OCI-LY7 (cell line): ENCODE results near the gene SMIM11. TPM values are rescaled to one million over a fixed set of nuclear protein-coding genes. Genes with fewer than 3 reads are reported as not detected.

ENCODE experiments used
- BruUV-seq: library from RNA; stranded (reverse); fragments of 400-500 nt; replicated peaks from 2 replicates; lab custom pipeline; 2021; lab: Mats Ljungman, UMichigan
- CTCF ChIA-PET: fragments of 300-600 bp; sonication (Branson Sonifier 250); formaldehyde crosslinking; loops from one replicate; lab custom pipeline; 2022; ENCODE audit warnings: antibody characterized with exemption; ENCODE audit not compliant: unreplicated experiment; lab: Charles Lee
- POLR2A ChIA-PET: fragments of 300-600 bp; sonication (Branson Sonifier 250); formaldehyde crosslinking; loops from one replicate; lab custom pipeline; 2022; ENCODE audit warnings: antibody characterized with exemption; lab: Charles Lee
- DNase-seq: peaks from one replicate; pipeline ENCODE4 v3.0.0-alpha.2; 2015; ENCODE audit warnings: low spot score
- H2AFZ ChIP-seq: fragments of 200-600 bp; sonication (generic), shearing (Covaris generic); 2 replicates; pipeline ENCODE4 v1.6.1; 2014; ENCODE audit warnings: mild to moderate bottlenecking, antibody characterized with exemption, low read length, moderate library complexity
- H3K27ac ChIP-seq: fragments of 200-600 bp; sonication (generic); 2 replicates; pipeline ENCODE4 v1.5.1; 2014; ENCODE audit warnings: mixed run types, low read depth, mild to moderate bottlenecking, moderate library complexity, low read length, inconsistent platforms; ENCODE audit not compliant: poor library complexity, severe bottlenecking
- H3K36me3 ChIP-seq: fragments of 200-600 bp; sonication (generic); 2 replicates; pipeline ENCODE4 v1.6.1; 2014; ENCODE audit warnings: mild to moderate bottlenecking, antibody characterized with exemption, low read length, moderate library complexity, mixed read lengths; ENCODE audit not compliant: insufficient read depth
- H3K4me1 ChIP-seq: fragments of 200-600 bp; sonication (generic); 2 replicates; pipeline ENCODE4 v1.5.1; 2014; ENCODE audit warnings: mild to moderate bottlenecking, low read length; ENCODE audit not compliant: insufficient read depth, poor library complexity, severe bottlenecking
- H3K4me2 ChIP-seq: fragments of 200-600 bp; sonication (generic); 2 replicates; pipeline ENCODE4 v1.6.1; 2014; ENCODE audit warnings: mild to moderate bottlenecking, low read length
- H3K4me3 ChIP-seq: fragments of 200-600 bp; sonication (generic); 2 replicates; pipeline ENCODE4 v1.5.1; 2014; ENCODE audit warnings: mild to moderate bottlenecking, low read depth, low read length; ENCODE audit not compliant: poor library complexity, severe bottlenecking
- H3K79me2 ChIP-seq: fragments of 200-600 bp; sonication (generic); 2 replicates; pipeline ENCODE4 v1.6.1; 2016; ENCODE audit warnings: low read depth, mild to moderate bottlenecking, low read length, moderate library complexity, mixed read lengths; ENCODE audit not compliant: insufficient read depth
- H3K9me2 ChIP-seq: fragments of 200-600 bp; sonication (generic); 2 replicates; pipeline ENCODE4 v1.6.1; 2016; ENCODE audit warnings: mild to moderate bottlenecking, low read length, mixed read lengths; ENCODE audit not compliant: insufficient read depth
- H3K9me3 ChIP-seq: fragments of 200-600 bp; sonication (generic); 2 replicates; pipeline ENCODE4 v1.6.1; 2014; ENCODE audit warnings: mild to moderate bottlenecking, mixed run types, low read length, mixed read lengths
- H4K20me1 ChIP-seq: fragments of 200-600 bp; sonication (generic); 2 replicates; pipeline ENCODE4 v1.6.1; 2014; ENCODE audit warnings: mild to moderate bottlenecking, antibody characterized with exemption, low read length, moderate library complexity, mixed read lengths; ENCODE audit not compliant: insufficient read depth
- CTCF ChIP-seq: fragments of 200-600 bp; sonication (generic); conservative IDR thresholded peaks from 2 replicates; pipeline ENCODE4 v1.5.1; 2014; ENCODE audit warnings: mild to moderate bottlenecking, antibody characterized with exemption, low read length, moderate library complexity, mixed read lengths
- EZH2phosphoT487 ChIP-seq: fragments of 200-600 bp; sonication (generic); IDR thresholded peaks from 2 replicates; pipeline ENCODE4 v1.6.1; 2018; ENCODE audit warnings: low read depth, borderline replicate concordance, mild to moderate bottlenecking, mixed run types, antibody characterized with exemption, low read length, moderate library complexity, mixed read lengths
- intact Hi-C: fragments of 100-400 bp; cut with micrococcal nuclease; formaldehyde crosslinking; loops from one replicate; pipeline ENCODE4 v1.10.0; 2022; ENCODE audit not compliant: unreplicated experiment
- total RNA-seq, 2 experiments: library from RNA; depleted of rRNA in 1 of 2; stranded (reverse); fragments of >200 nt in 1 of 2; shearing (Covaris generic) in 1 of 2; gene quantifications; 2 replicates each; pipeline ENCODE4 v1.2.3, GENCODE V29; 2014 to 2022

The SMIM11 gene
- total RNA-seq, 2 experiments from 2014 or later: 3.8 to 6.1 TPM

GRCh38 chr21:34353182-34353581 is 22.1 kb upstream of the SMIM11 start:
- TF ChIP-seq EZH2phosphoT487 (no peak), CTCF (no peak)
- H3K79me2 ChIP-seq: no peaks in the 10 kb centered on the region
- no peak overlapping the region for H3K4me3 ChIP-seq
- H4K20me1 ChIP-seq: no peaks in the 10 kb centered on the region
- H3K9me3 ChIP-seq: no peaks in the 10 kb centered on the region
- no peaks in the 10 kb centered on the region for H3K4me1 ChIP-seq
- POLR2A ChIA-PET: interaction anchor here (1.2 kb wide), 1 partner anchor 441 kb away, joined by 3 read pairs; no protein-coding TSS in a partner anchor
- BruUV-seq: no TSS peak
- no peak overlapping the region for H3K4me2 ChIP-seq
- no peak overlapping the region for H3K27ac ChIP-seq
- no peaks in the 10 kb centered on the region for H3K36me3 ChIP-seq
- CTCF ChIA-PET: no interaction called here
- no peak overlapping the region for H2AFZ ChIP-seq
- no peaks in the 10 kb centered on the region for H3K9me2 ChIP-seq
- no peak for DNase-seq
- intact Hi-C loops: no loop called here

GRCh38 chr21:34354836-34355235 is 20.5 kb upstream of the SMIM11 start:
- no peaks in the 10 kb centered on the region for H4K20me1 ChIP-seq
- H3K4me1 ChIP-seq: no peaks in the 10 kb centered on the region
- intact Hi-C loops: no loop called here
- DNase-seq: no peak
- ChIA-PET POLR2A (interaction anchor here (0.9 kb wide), 1 partner anchor 432 kb away, joined by 4 read pairs; no protein-coding TSS in a partner anchor), CTCF (interaction anchor here (0.6 kb wide), 1 partner anchor 335 kb away, joined by 3 read pairs; no protein-coding TSS in a partner anchor)
- no peak overlapping the region for H3K4me3 ChIP-seq
- H2AFZ ChIP-seq: no peak overlapping the region
- no peak for TF ChIP-seq EZH2phosphoT487
- TF ChIP-seq CTCF: no peak
- no peak overlapping the region for H3K27ac ChIP-seq
- no peaks in the 10 kb centered on the region for H3K79me2 ChIP-seq
- H3K4me2 ChIP-seq: no peak overlapping the region
- H3K9me2 ChIP-seq: no peaks in the 10 kb centered on the region
- no TSS peak for BruUV-seq
- peaks cover 5% of the 10 kb centered on the region; the same call in 1 of the 2 replicates for H3K9me3 ChIP-seq
- H3K36me3 ChIP-seq: no peaks in the 10 kb centered on the region

GRCh38 chr21:34355570-34355969 is 19.7 kb upstream of the SMIM11 start:
- peaks cover 5% of the 10 kb centered on the region; the same call in 1 of the 2 replicates for H3K9me3 ChIP-seq
- TF ChIP-seq EZH2phosphoT487 (no peak), CTCF (no peak)
- H3K4me3 ChIP-seq: no peak overlapping the region
- H3K79me2 ChIP-seq: no peaks in the 10 kb centered on the region
- no peaks in the 10 kb centered on the region for H3K4me1 ChIP-seq
- H2AFZ ChIP-seq: no peak overlapping the region
- no peak overlapping the region for H3K27ac ChIP-seq
- ChIA-PET POLR2A (no interaction called here), CTCF (no interaction called here)
- H4K20me1 ChIP-seq: no peaks in the 10 kb centered on the region
- intact Hi-C loops: no loop called here
- no peak for DNase-seq
- no peak overlapping the region for H3K4me2 ChIP-seq
- H3K36me3 ChIP-seq: no peaks in the 10 kb centered on the region
- no TSS peak for BruUV-seq
- no peaks in the 10 kb centered on the region for H3K9me2 ChIP-seq
